DOHH2 (cell line): ENCODE data around the gene GMEB2.

ENCODE experiments used
- H3F3A ChIP-seq: fragments of 200-600 bp; sonication (generic), shearing (Covaris generic); 2 replicates; pipeline ENCODE4 v1.6.0; 2016; ENCODE audit warnings: antibody characterized with exemption, mild to moderate bottlenecking; ENCODE audit not compliant: control insufficient read depth, insufficient read depth
- H3K27ac ChIP-seq: fragments of 200-600 bp; sonication (generic); 2 replicates; pipeline ENCODE4 v1.5.1; 2014; ENCODE audit warnings: low read depth, mild to moderate bottlenecking, low read length, moderate library complexity
- H3K27me3 ChIP-seq: fragments of 200-600 bp; sonication (generic); 2 replicates; pipeline ENCODE4 v1.6.1; 2014; ENCODE audit warnings: mild to moderate bottlenecking, low read length, mixed read lengths; ENCODE audit not compliant: control insufficient read depth
- H3K36me3 ChIP-seq: fragments of 200-600 bp; sonication (generic); 2 replicates; pipeline ENCODE4 v1.6.1; 2014; ENCODE audit warnings: mild to moderate bottlenecking, low read length, moderate library complexity, mixed read lengths; ENCODE audit not compliant: control insufficient read depth
- H3K4me1 ChIP-seq: fragments of 200-600 bp; sonication (generic); 2 replicates; pipeline ENCODE4 v1.6.1; 2014; ENCODE audit warnings: mild to moderate bottlenecking, low read length, mixed read lengths; ENCODE audit not compliant: control insufficient read depth
- H3K4me2 ChIP-seq: fragments of 200-600 bp; sonication (generic); 2 replicates; pipeline ENCODE4 v1.6.0; 2014; ENCODE audit warnings: mild to moderate bottlenecking, low read length, moderate library complexity
- H3K4me3 ChIP-seq: fragments of 200-600 bp; sonication (generic); 2 replicates; pipeline ENCODE4 v1.5.1; 2014; ENCODE audit warnings: mild to moderate bottlenecking, low read length, mixed read lengths
- H3K79me2 ChIP-seq: fragments of 200-600 bp; sonication (generic); 2 replicates; pipeline ENCODE4 v1.6.1; 2014; ENCODE audit warnings: mild to moderate bottlenecking, low read length, mixed read lengths; ENCODE audit not compliant: control insufficient read depth
- H3K9me2 ChIP-seq: fragments of 200-600 bp; sonication (generic); replicated peaks from 2 replicates; pipeline ENCODE4 v1.6.1; 2014; ENCODE audit warnings: mild to moderate bottlenecking, low read length, mixed read lengths; ENCODE audit not compliant: control insufficient read depth
- H3K9me3 ChIP-seq: fragments of 200-600 bp; sonication (generic); 2 replicates; pipeline ENCODE4 v1.6.1; 2014; ENCODE audit warnings: antibody characterized with exemption, low read length, mixed read lengths; ENCODE audit not compliant: control insufficient read depth, insufficient read depth
- H4K20me1 ChIP-seq: fragments of 200-600 bp; sonication (generic); 2 replicates; pipeline ENCODE4 v1.6.0; 2014; ENCODE audit warnings: low read depth, mild to moderate bottlenecking, antibody characterized with exemption, low read length, moderate library complexity; ENCODE audit not compliant: control insufficient read depth, insufficient read depth
- EZH2phosphoT487 ChIP-seq: fragments of 200-600 bp; sonication (generic); IDR thresholded peaks from 2 replicates; pipeline ENCODE4 v1.6.1; 2017; ENCODE audit warnings: borderline replicate concordance, mild to moderate bottlenecking, antibody characterized with exemption, low read length, moderate library complexity, mixed read lengths
- TF ChIP-seq, protein P1 (sequence below): fragments of 200-600 bp; sonication (generic); IDR thresholded peaks from one replicate; pipeline ENCODE4 v1.5.1; 2014; ENCODE audit warnings: antibody characterized with exemption, mild to moderate bottlenecking, low read depth, low read length; ENCODE audit not compliant: poor library complexity, severe bottlenecking

GMEB2 gene

DNA sequence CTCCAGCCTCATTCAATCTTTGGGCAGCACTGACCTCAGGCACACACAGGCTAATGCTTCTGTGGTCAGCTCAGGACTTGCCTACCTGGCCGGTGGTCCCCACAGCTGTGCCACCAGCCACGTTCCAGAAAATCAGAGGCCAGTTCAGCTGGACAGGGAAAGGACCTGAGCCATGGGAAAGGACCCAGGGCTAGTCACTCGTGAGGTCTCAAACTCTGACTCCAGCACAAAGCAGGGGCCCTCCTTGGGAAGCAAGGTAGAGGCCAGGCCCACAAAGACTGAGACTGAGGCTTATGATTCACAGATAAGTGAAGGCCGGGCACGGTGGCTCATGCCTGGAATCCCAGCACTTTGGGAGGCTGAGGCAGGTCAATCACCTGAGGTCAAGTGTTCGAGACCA, 30.5 kb downstream of the GMEB2 start:
- no peaks in the 10 kb centered on the region for H3K9me3 ChIP-seq
- no peaks in the 10 kb centered on the region for H3K9me2 ChIP-seq
- no peak overlapping the region for H3K27ac ChIP-seq
- H3K79me2 ChIP-seq: no peaks in the 10 kb centered on the region
- H3K36me3 ChIP-seq: peaks cover 47% of the 10 kb centered on the region
- no peaks in the 10 kb centered on the region for H3K4me1 ChIP-seq
- H3K4me2 ChIP-seq: no peak overlapping the region
- TF ChIP-seq, protein P1, sequence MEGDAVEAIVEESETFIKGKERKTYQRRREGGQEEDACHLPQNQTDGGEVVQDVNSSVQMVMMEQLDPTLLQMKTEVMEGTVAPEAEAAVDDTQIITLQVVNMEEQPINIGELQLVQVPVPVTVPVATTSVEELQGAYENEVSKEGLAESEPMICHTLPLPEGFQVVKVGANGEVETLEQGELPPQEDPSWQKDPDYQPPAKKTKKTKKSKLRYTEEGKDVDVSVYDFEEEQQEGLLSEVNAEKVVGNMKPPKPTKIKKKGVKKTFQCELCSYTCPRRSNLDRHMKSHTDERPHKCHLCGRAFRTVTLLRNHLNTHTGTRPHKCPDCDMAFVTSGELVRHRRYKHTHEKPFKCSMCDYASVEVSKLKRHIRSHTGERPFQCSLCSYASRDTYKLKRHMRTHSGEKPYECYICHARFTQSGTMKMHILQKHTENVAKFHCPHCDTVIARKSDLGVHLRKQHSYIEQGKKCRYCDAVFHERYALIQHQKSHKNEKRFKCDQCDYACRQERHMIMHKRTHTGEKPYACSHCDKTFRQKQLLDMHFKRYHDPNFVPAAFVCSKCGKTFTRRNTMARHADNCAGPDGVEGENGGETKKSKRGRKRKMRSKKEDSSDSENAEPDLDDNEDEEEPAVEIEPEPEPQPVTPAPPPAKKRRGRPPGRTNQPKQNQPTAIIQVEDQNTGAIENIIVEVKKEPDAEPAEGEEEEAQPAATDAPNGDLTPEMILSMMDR: no peak
- TF ChIP-seq EZH2phosphoT487: no peak
- no peaks in the 10 kb centered on the region for H4K20me1 ChIP-seq
- no peak overlapping the region for H3K4me3 ChIP-seq
- H3F3A ChIP-seq: no peaks in the 10 kb centered on the region
- H3K27me3 ChIP-seq: no peaks in the 10 kb centered on the region

DNA sequence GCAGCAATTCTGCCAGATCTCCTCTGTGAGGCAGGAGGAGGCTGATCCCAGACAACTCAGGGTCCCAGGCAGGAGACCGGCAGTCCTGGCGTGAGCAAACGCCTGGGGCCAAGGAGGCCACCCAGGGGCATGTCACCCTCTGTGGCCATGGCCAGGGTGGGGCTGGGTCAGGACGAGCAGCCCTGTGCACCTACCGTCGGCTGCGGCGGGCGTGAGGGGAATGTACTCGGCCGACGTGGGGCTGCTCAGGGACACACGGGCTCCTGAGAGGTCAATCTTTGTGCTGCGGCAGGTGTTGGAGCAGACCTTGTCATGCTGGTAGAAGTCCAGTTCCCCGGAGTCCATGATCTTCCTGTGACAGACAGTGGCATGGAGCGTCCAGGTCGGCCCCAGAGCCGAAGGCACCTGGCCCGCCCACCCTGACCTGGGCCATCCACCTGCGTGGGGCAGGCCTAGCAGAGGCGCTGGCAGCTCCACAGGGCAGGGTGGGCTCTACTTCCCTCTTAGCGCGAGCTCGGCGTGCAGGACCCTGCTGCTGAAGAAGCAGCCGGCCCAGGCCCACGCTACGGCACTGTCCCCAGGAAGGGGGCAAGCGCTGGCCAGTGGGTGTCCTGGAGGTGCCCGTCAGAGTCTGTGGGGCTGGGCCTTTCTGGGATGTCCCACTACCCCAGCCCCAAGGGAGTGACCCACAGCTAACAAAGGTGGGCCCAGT, 31.3 kb downstream of the GMEB2 start:
- H3K4me3 ChIP-seq: no peak overlapping the region
- no peaks in the 10 kb centered on the region for H3F3A ChIP-seq
- TF ChIP-seq, protein P1: no peak
- TF ChIP-seq EZH2phosphoT487: no peak
- H4K20me1 ChIP-seq: no peaks in the 10 kb centered on the region
- no peaks in the 10 kb centered on the region for H3K27me3 ChIP-seq
- H3K9me3 ChIP-seq: no peaks in the 10 kb centered on the region
- H3K9me2 ChIP-seq: no peaks in the 10 kb centered on the region
- H3K27ac ChIP-seq: no peak overlapping the region
- H3K4me1 ChIP-seq: no peaks in the 10 kb centered on the region
- no peak overlapping the region for H3K4me2 ChIP-seq
- peaks cover 43% of the 10 kb centered on the region for H3K36me3 ChIP-seq
- H3K79me2 ChIP-seq: no peaks in the 10 kb centered on the region

DNA sequence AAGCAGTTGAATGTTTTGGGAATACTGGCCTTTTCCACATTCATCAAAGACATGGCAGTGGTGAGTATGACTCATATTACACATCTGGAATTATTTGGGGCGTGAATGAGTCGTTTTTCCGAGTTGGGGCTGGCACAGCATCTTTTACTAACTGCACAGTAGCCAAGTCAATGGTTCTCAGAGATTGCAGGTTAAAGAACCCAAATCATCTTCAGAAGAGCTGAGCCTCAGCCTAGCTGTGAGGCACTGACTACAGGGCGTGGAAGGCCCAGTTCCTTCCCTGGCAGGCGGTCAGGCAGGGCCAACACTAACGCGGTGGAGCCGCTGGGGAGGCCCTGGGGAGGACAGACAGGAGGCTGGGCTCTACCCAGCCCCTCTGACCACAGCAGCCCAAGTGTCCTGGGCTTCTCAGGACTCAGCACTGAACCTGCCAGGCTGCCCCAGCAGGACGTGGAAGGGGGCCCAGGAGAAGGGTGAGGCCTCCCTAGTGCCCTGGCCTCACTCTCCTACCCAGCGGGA, 32.8 kb downstream of the GMEB2 start:
- Histone ChIP-seq H3K36me3 (peaks cover 43% of the 10 kb centered on the region), H3K4me2 (no peak overlapping the region), H4K20me1 (no peaks in the 10 kb centered on the region), H3K9me2 (no peaks in the 10 kb centered on the region), H3K27ac (no peak overlapping the region), H3K27me3 (no peaks in the 10 kb centered on the region), H3K79me2 (no peaks in the 10 kb centered on the region), H3K9me3 (no peaks in the 10 kb centered on the region), H3F3A (no peaks in the 10 kb centered on the region), H3K4me1 (no peaks in the 10 kb centered on the region), H3K4me3 (no peak overlapping the region)
- no peak for TF ChIP-seq EZH2phosphoT487
- TF ChIP-seq, protein P1: no peak
